ENCODE measurements around the gene PDE1A. TPM values are rescaled to one million over a fixed set of nuclear protein-coding genes. Genes with fewer than 3 reads are reported as not detected.

The PDE1A gene
- total RNA-seq, 2 experiments from 2014 or later, result not detected

- intact Hi-C loops (cut with DNase I, micrococcal nuclease), result no loop called here
- POLR2A ChIA-PET, result no interaction called here
Measured at GRCh38 chr2:182366628-182367027, 60.2 kb downstream of the PDE1A start.

GRCh38 chr2:182365855-182366254, 61.0 kb downstream of the PDE1A start:
- Histone ChIP-seq H3K27me3 (ENCODE audit: control insufficient read depth in 1 of 2, insufficient read depth in 2 of 2, low read length in 2 of 2) (no peaks in the 10 kb centered on the region), H3K4me1 (ENCODE audit: insufficient read depth, low read length) (no peaks in the 10 kb centered on the region), H3K9me3 (ENCODE audit: control insufficient read depth in 1 of 2, insufficient read depth in 1 of 2, low read length in 2 of 2) (no peaks in the 10 kb centered on the region), H3K36me3 (ENCODE audit: insufficient read depth, low read length) (no peaks in the 10 kb centered on the region), H3K27ac (ENCODE audit: low read depth in 1 of 2, low read length in 2 of 2) (no peak overlapping the region), H3K4me3 (ENCODE audit: low read length) (no peak overlapping the region)
- intact Hi-C loops (cut with DNase I, micrococcal nuclease), result no loop called here
- TF ChIP-seq CTCF (IDR thresholded peaks at IDR 0.05), result no peak
- POLR2A ChIA-PET, result no interaction called here
- Mint-ChIP-seq H3K4me1 (ENCODE audit: low read depth) (no peaks in the 10 kb centered on the region), H3K27ac (no peak overlapping the region), H3K27me3 (no peaks in the 10 kb centered on the region), H3K36me3 (ENCODE audit: low read depth) (no peaks in the 10 kb centered on the region), H3K9me3 (no peaks in the 10 kb centered on the region), H3K4me3 (no peak overlapping the region)
- CTCF ChIA-PET, result no interaction called here
- ATAC-seq (ENCODE audit: poor library complexity), result no peak
- DNase-seq, result no peak

More at GRCh38 chr2:182366628-182367027, 60.2 kb downstream of the PDE1A start:
- no peak overlapping the region for H3K4me3 ChIP-seq (ENCODE audit: low read length)
- ATAC-seq (ENCODE audit: poor library complexity) (no peak), DNase-seq (no peak)
- H3K9me3 Mint-ChIP-seq, result no peaks in the 10 kb centered on the region
- CTCF ChIA-PET, result no interaction called here
- H3K27ac Mint-ChIP-seq, result no peak overlapping the region
- H3K4me3 Mint-ChIP-seq, result no peak overlapping the region
- no peaks in the 10 kb centered on the region for H3K27me3 ChIP-seq (ENCODE audit: control insufficient read depth in 1 of 2, insufficient read depth in 2 of 2, low read length in 2 of 2)
- no peaks in the 10 kb centered on the region for H3K4me1 ChIP-seq (ENCODE audit: insufficient read depth, low read length)
- H3K27ac ChIP-seq (ENCODE audit: low read depth in 1 of 2, low read length in 2 of 2), result no peak overlapping the region
- peaks cover 0 to under 1% of the 10 kb centered on the region in 2 experiments for H3K9me3 ChIP-seq (ENCODE audit: control insufficient read depth in 1 of 2, insufficient read depth in 1 of 2, low read length in 2 of 2)
- TF ChIP-seq CTCF (IDR thresholded peaks at IDR 0.05), result no peak
- H3K27me3 Mint-ChIP-seq, result no peaks in the 10 kb centered on the region
- no peaks in the 10 kb centered on the region for H3K36me3 Mint-ChIP-seq (ENCODE audit: low read depth)
- no peaks in the 10 kb centered on the region for H3K36me3 ChIP-seq (ENCODE audit: insufficient read depth, low read length)
- H3K4me1 Mint-ChIP-seq (ENCODE audit: low read depth), result no peaks in the 10 kb centered on the region

- H3K4me3 ChIP-seq (ENCODE audit: low read length), result no peak overlapping the region
- no peaks in the 10 kb centered on the region for H3K36me3 Mint-ChIP-seq (ENCODE audit: low read depth)
- peaks cover 3% of the 10 kb centered on the region for H3K9me3 Mint-ChIP-seq
- H3K36me3 ChIP-seq (ENCODE audit: insufficient read depth, low read length), result no peaks in the 10 kb centered on the region
- no peaks in the 10 kb centered on the region for H3K4me1 ChIP-seq (ENCODE audit: insufficient read depth, low read length)
- ChIA-PET CTCF (no interaction called here), POLR2A (no interaction called here)
- no peaks in the 10 kb centered on the region for H3K4me1 Mint-ChIP-seq (ENCODE audit: low read depth)
- H3K9me3 ChIP-seq (ENCODE audit: control insufficient read depth in 1 of 2, insufficient read depth in 1 of 2, low read length in 2 of 2), result no peaks in the 10 kb centered on the region
- H3K27me3 Mint-ChIP-seq, result no peaks in the 10 kb centered on the region
- DNase-seq (no peak), ATAC-seq (ENCODE audit: poor library complexity) (no peak)
- H3K4me3 Mint-ChIP-seq, result no peak overlapping the region
- H3K27ac Mint-ChIP-seq, result no peak overlapping the region
- TF ChIP-seq CTCF (IDR thresholded peaks at IDR 0.05), result no peak
- intact Hi-C loops (cut with DNase I, micrococcal nuclease), result no loop called here
- no peaks in the 10 kb centered on the region for H3K27me3 ChIP-seq (ENCODE audit: control insufficient read depth in 1 of 2, insufficient read depth in 2 of 2, low read length in 2 of 2)
- no peak overlapping the region for H3K27ac ChIP-seq (ENCODE audit: low read depth in 1 of 2, low read length in 2 of 2)
Measured at GRCh38 chr2:182361477-182361876, 65.4 kb downstream of the PDE1A start.
